IMR-90 (cell line): ENCODE data around the gene MRC1. TPM values are rescaled to one million over a fixed set of nuclear protein-coding genes. Genes with fewer than 3 reads are reported as not detected.

ENCODE experiments used
- ATAC-seq: fragments of 200-7000 bp; cut with Tn5 transposase; 2 replicates; pipeline ENCODE4 v1.9.1; 2020; ENCODE audit warnings: low read depth, mild to moderate bottlenecking, moderate library complexity
- BruUV-seq: library from RNA; stranded (reverse); fragments of 400-500 nt; replicated peaks from 2 replicates; lab custom pipeline; 2021; lab: Mats Ljungman, UMichigan
- CTCF ChIA-PET: fragments of 300-600 bp; formaldehyde crosslinking; extraction: SDS; loops from one replicate; lab custom pipeline; 2021; ENCODE audit warnings: antibody characterized with exemption; lab: Yijun Ruan, JAX
- POLR2A ChIA-PET: fragments of 300-600 bp; sonication (Branson Sonifier 250); formaldehyde crosslinking; loops from one replicate; lab custom pipeline; 2022; ENCODE audit warnings: antibody characterized with exemption; ENCODE audit not compliant: unreplicated experiment; lab: Charles Lee
- DNase-seq: peaks from one replicate; pipeline ENCODE4 v3.0.0; 2013
- H2AFZ ChIP-seq: replicated peaks from 2 replicates; pipeline ENCODE3; 2013; ENCODE audit warnings: low read length, mild to moderate bottlenecking; ENCODE audit not compliant: poor library complexity
- H2AK5ac ChIP-seq: 2 replicates; pipeline ENCODE4 v1.6.1; 2013; ENCODE audit warnings: low read depth, low read length, inconsistent platforms
- H2AK9ac ChIP-seq: replicated peaks from 2 replicates; pipeline ENCODE3; 2013; ENCODE audit warnings: mild to moderate bottlenecking, low read depth, low read length, moderate library complexity; ENCODE audit not compliant: poor library complexity
- H2BK120ac ChIP-seq: 2 replicates; pipeline ENCODE4 v1.6.1; 2013; ENCODE audit warnings: low read depth, low read length, inconsistent platforms
- H2BK15ac ChIP-seq: 3 replicates; pipeline ENCODE4 v1.6.1; 2013; ENCODE audit warnings: low read depth, low read length, inconsistent platforms
- H2BK20ac ChIP-seq: 2 replicates; pipeline ENCODE4 v1.6.1; 2013; ENCODE audit warnings: low read depth, mild to moderate bottlenecking, inconsistent platforms, low read length, moderate library complexity
- H2BK5ac ChIP-seq: 2 replicates; pipeline ENCODE4 v1.6.1; 2013; ENCODE audit warnings: mild to moderate bottlenecking, low read depth, low read length, inconsistent platforms; ENCODE audit not compliant: poor library complexity, severe bottlenecking
- H3K14ac ChIP-seq: replicated peaks from 2 replicates; pipeline ENCODE4 v1.6.1; 2013; ENCODE audit warnings: low read depth, low read length, inconsistent platforms
- H3K18ac ChIP-seq: 2 replicates; pipeline ENCODE4 v1.6.1; 2013; ENCODE audit warnings: low read depth, low read length, control low read depth
- H3K23ac ChIP-seq: 2 replicates; pipeline ENCODE4 v1.6.1; 2013; ENCODE audit warnings: low read depth, low read length, inconsistent platforms
- H3K27ac ChIP-seq: 2 replicates; pipeline ENCODE4 v1.5.1; 2013; ENCODE audit warnings: mild to moderate bottlenecking, control low read depth, low read length; ENCODE audit not compliant: insufficient read depth
- H3K27me3 ChIP-seq: 2 replicates; pipeline ENCODE4 v1.6.1; 2013; ENCODE audit warnings: low read length; ENCODE audit not compliant: control insufficient read depth, insufficient read depth
- H3K36me3 ChIP-seq: 2 replicates; pipeline ENCODE4 v1.6.1; 2013; ENCODE audit warnings: low read length, mixed read lengths; ENCODE audit not compliant: control insufficient read depth, insufficient read depth
- H3K4ac ChIP-seq: 2 replicates; pipeline ENCODE4 v1.6.1; 2013; ENCODE audit warnings: low read depth, low read length, inconsistent platforms
- H3K4me1 ChIP-seq: 2 replicates; pipeline ENCODE4 v1.6.1; 2013; ENCODE audit warnings: low read length, mixed read lengths; ENCODE audit not compliant: control insufficient read depth, insufficient read depth
- H3K4me2 ChIP-seq: 2 replicates; pipeline ENCODE4 v1.6.1; 2013; ENCODE audit warnings: low read depth, mild to moderate bottlenecking, control low read depth, low read length, moderate library complexity
- H3K4me3 ChIP-seq: 2 replicates; pipeline ENCODE4 v1.5.1; 2013; ENCODE audit warnings: low read depth, mild to moderate bottlenecking, control low read depth, low read length, moderate library complexity; ENCODE audit not compliant: insufficient read depth
- H3K56ac ChIP-seq: 2 replicates; pipeline ENCODE4 v1.6.1; 2013; ENCODE audit warnings: low read length, inconsistent platforms; ENCODE audit not compliant: insufficient read depth; ENCODE audit errors: extremely low read depth
- H3K79me1 ChIP-seq, 2 experiments: 2 replicates each; pipeline ENCODE4 v1.6.1; 2013; ENCODE audit warnings: low read length in 2 of 2, inconsistent platforms in 1 of 2, low read depth in 1 of 2
- H3K9ac ChIP-seq: 2 replicates; pipeline ENCODE4 v1.6.1; 2013; ENCODE audit warnings: low read depth, low read length, control low read depth
- H3K9me1 ChIP-seq: 2 replicates; pipeline ENCODE4 v1.6.1; 2013; ENCODE audit warnings: low read length, inconsistent platforms; ENCODE audit not compliant: insufficient read depth
- H3K9me3 ChIP-seq: 2 replicates; pipeline ENCODE4 v1.6.1; 2013; ENCODE audit warnings: low read length; ENCODE audit not compliant: control insufficient read depth, insufficient read depth
- H4K20me1 ChIP-seq: 2 replicates; pipeline ENCODE4 v1.6.1; 2013; ENCODE audit warnings: low read length, inconsistent platforms; ENCODE audit not compliant: insufficient read depth
- H4K5ac ChIP-seq: 2 replicates; pipeline ENCODE4 v1.6.1; 2013; ENCODE audit warnings: mild to moderate bottlenecking, low read depth, low read length, control low read depth
- H4K8ac ChIP-seq, 2 experiments: 2 replicates each; pipeline ENCODE4 v1.6.1; 2013; ENCODE audit warnings: low read depth in 2 of 2, low read length in 2 of 2, control low read depth in 1 of 2, inconsistent platforms in 1 of 2
- H4K91ac ChIP-seq: 2 replicates; pipeline ENCODE4 v1.6.1; 2013; ENCODE audit warnings: low read depth, low read length, inconsistent platforms; ENCODE audit not compliant: insufficient read depth
- CEBPB ChIP-seq: IDR thresholded peaks from 2 replicates; pipeline ENCODE4 v1.6.1; 2012; ENCODE audit warnings: low read depth, low read length, improper control_type of control experiment
- MAFK ChIP-seq: IDR thresholded peaks from 2 replicates; pipeline ENCODE4 v1.6.1; 2012; ENCODE audit warnings: low read depth, low read length, improper control_type of control experiment
- WGBS, 2 experiments: methylation state at CpG; one replicate each; pipeline versions ENCODE4 v1.1.5 to v1.1.7; 2013; ENCODE audit warnings: missing lambda C conversion rate in 2 of 2; ENCODE audit not compliant: insufficient read length in 1 of 2; ENCODE audit errors: extremely low coverage in 2 of 2; 5-methylcytosine and 5-hydroxymethylcytosine counted together
- dilution Hi-C: fragments of 300-500 bp; cut with HindIII; formaldehyde crosslinking; loops from one replicate; pipeline ENCODE4 v1.14.3; 2018; ENCODE audit warnings: low sequenced_read_pairs; ENCODE audit not compliant: unreplicated experiment
- in situ Hi-C: fragments of 300-500 bp; cut with MboI; formaldehyde crosslinking; loops from 3 replicates; pipeline ENCODE4 v1.14.3; 2019; ENCODE audit warnings: low sequenced_read_pairs, inconsistent platforms, mixed read lengths
- intact Hi-C: fragments of 100-400 bp; cut with micrococcal nuclease; formaldehyde crosslinking; loops from 2 replicates; pipeline ENCODE4 v1.10.0; 2022
- polyA plus RNA-seq, 3 experiments: library from polyadenylated mRNA; depleted of rRNA; stranded (reverse); fragments of >200 nt; gene quantifications; 2 replicates each; pipeline ENCODE4 v1.2.3, GENCODE V29; 2012; ENCODE audit warnings: low replicate concordance in 1 of 3
- total RNA-seq: library from RNA; depleted of rRNA; stranded (reverse); fragments of >200 nt; gene quantifications from 2 replicates; pipeline ENCODE4 v1.2.3, GENCODE V29; 2012

MRC1 gene
- total and polyA plus RNA-seq, 2 of the 4 experiments (the other 2 are of a cell fraction) = not detected

- no peak for ATAC-seq
- Histone ChIP-seq H2AK9ac (no peak overlapping the region), H3K9me3 (no peaks in the 10 kb centered on the region), H3K4me1 (no peaks in the 10 kb centered on the region), H3K9me1 (no peaks in the 10 kb centered on the region), H4K91ac (no peak overlapping the region), H3K23ac (no peak overlapping the region), H2AFZ (no peak overlapping the region), H2BK15ac (no peak overlapping the region), H4K8ac (no peak overlapping the region), H2BK20ac (no peak overlapping the region), H3K14ac (no peak overlapping the region), H3K9ac (no peak overlapping the region), H2BK120ac (no peak overlapping the region), H3K4ac (no peak overlapping the region), H3K18ac (no peak overlapping the region), H3K36me3 (no peaks in the 10 kb centered on the region), H4K20me1 (no peaks in the 10 kb centered on the region), H3K56ac (no peak overlapping the region), H4K5ac (no peak overlapping the region), H2AK5ac (no peak overlapping the region), H3K27me3 (no peaks in the 10 kb centered on the region; the same call in 1 of the 2 replicates), H3K4me2 (no peak overlapping the region), H2BK5ac (no peak overlapping the region), H3K79me1 (no peaks in the 10 kb centered on the region), H3K4me3 (no peak overlapping the region), H3K27ac (no peak overlapping the region)
- in situ Hi-C loops (no loop called here), intact Hi-C loops (no loop called here), dilution Hi-C loops (no loop called here)
- DNase-seq = no peak
- CTCF ChIA-PET = no interaction called here
- TF ChIP-seq MAFK = no peak
- no peak for TF ChIP-seq CEBPB
- no TSS peak for BruUV-seq
- no CpG with 5 or more reads among the region's 4 CpGs for WGBS, 2 experiments
- POLR2A ChIA-PET = no interaction called here
Measured at GRCh38 chr10:17780727-17781126, 28.4 kb upstream of the MRC1 start.
